Activated CD8-positive, alpha-beta memory T cell treated with anti-CD3 and anti-CD28 coated beads, Interleukin-2, amount 50 U/mL, for 1 hour (primary cell): ENCODE results near the gene METTL27.
"Not testable (repeated sequence)": the region's sequence is repeated elsewhere in the genome, so short reads cannot be mapped to it uniquely, and the experiment has no call there.

Source experiments
- DNase-seq: peaks from one replicate; pipeline ENCODE4 v3.0.0-alpha.2; 2020; ENCODE audit errors: extremely low read depth

Gene METTL27, protein sequence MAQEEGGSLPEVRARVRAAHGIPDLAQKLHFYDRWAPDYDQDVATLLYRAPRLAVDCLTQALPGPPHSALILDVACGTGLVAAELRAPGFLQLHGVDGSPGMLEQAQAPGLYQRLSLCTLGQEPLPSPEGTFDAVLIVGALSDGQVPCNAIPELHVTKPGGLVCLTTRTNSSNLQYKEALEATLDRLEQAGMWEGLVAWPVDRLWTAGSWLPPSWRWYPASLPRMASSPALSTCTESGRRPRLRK

DNA sequence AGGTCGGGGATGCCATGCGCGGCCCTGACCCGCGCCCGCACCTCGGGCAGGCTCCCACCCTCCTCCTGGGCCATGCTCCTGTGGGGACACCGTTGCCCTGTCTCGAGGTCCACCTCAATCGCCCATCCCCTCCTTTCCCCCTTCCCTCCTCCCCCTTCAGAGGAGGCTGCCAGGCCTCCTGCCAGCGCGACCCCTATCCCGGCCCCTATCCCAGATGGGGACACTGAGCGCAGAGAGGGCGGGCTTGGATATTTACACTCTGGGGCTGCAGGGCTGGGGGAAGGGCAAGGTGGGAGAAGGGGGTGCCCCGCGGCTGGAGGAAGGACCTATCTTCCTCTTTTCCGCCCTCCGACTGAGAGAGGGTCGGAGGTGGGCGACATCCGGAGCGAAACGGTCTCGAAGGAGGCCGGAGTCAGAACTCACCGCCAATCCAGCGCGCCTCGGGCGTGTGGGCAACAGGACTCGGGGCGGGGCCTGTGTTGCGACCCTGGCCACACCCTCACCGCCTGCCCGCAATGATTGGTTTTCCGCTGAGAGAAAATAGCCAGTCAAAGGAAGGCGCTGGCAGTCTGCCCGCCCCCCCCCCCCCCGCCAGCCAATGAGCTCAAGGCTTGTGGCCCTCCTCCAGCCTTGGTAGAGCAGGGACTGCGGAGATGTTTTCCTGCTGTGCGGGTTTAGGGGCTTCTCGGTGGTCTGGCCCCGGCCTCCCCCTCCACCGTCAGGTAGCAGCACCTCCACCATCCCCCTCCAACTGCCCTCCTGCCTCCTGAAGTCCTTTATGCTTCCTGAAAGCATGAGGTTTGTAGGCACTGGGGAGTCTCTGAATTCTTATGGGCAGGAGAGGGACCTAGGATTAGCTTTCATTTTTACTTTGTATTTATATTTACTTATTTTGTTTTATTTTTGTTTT is at the start of gene METTL27:
Gene METTL27, minus strand, starts transcription at position 450 of the 910 bp plus-strand sequence. Its CDS starts 376 bp downstream, at position 74.
- DNase-seq = peak; percentile 72

DNA sequence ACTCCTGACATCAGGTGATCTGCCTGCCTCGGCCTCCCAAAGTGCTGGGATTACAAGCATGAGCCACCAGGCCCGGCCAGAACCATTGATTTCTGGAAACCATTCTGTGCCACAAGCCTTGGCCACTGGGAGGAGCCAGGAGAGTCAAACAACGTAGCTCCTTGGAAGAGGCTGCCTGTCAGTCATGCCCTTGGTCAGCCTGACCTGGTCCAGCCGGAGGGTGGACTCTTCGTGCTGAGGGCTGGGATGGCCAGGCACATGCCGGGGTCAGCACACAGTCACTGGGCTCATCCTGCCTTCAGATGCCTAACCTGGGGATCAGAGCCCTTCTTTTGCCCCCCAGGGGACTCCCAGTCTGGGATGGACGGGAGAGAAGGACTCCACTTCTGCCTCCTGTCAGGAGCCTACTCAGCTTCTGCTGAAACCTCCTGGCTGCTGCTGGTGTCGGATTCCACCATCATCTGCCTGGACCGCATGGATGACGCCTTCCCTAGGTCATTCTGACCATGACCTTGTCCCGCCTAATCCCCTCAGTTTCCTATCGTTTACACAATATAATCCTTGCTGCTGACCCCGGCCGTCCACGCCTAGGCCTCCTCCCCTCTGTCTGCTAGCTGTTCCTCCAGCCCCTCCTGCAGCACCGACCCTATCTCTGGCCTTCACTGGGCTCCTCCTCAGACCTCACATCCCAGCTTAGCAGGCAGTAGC is 49.0 kb upstream of the METTL27 start:
- DNase-seq = no peak

DNA sequence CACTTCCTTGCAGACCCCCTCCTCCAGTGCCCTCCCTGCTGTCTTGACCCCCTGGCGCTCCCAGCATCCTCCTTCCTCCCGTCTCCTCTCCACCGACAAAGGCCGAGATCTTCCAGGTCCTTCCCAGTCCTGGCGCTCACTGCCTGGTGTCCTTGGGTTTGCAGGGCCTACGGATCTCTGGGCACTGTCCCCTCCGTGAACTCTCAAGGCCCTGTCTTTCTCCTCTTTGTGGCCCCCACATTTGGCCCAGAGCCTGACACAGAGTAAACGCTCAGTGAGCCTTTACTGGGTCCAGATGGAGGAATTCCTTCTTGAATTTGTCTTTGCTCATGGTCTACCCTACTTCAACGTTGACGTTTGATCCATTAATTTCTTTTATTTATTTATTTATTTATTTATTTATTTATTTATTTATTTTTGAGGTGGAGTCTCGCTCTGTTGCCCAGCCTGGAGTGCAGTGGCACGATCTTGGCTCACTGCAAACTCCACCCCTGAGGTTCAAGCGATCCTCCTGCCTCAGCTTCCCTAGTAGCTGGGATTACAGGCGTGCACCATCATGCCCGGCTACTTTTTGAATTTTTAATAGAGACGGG is 48.3 kb upstream of the METTL27 start:
- DNase-seq = no peak

DNA sequence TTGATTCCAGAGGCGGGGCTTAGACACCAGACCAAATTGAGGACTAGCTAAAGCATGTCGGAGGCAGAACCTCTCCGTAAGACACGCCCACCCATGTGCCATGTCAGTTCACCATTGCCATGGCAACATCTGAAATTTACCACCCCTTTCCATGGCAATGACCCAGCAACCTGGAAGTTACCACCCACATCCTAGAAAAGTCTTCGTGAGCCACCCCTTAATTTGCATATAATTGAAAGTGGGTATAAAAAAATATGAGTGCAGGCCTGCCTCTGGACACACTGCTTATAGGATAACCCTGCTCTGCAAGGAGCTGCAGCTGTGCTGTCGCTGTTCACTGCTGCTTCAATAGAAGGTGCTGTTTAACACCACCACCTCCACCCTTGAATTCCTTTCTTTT is 46.6 kb upstream of the METTL27 start:
- no peak for DNase-seq

DNA sequence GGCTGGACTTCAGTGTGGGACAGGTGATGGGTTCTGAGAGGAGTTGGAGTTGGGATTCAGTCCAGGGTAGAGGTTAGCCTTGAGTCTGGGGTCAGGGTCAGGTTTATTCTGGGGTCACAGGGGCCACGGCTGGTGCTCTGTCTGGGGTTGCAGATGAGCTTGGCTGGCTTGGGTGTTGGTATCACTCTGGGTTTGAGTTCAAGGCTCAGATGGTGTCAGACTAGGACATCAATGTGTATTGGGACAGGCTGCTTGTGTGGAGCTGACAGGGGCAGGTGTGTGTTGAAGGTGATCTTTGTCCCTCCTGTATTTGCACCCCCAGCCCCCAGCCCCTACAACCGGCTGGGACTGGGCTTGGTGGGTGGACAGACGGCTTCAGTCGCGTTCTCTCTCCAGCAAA is 45.4 kb upstream of the METTL27 start:
- no peak for DNase-seq

DNA sequence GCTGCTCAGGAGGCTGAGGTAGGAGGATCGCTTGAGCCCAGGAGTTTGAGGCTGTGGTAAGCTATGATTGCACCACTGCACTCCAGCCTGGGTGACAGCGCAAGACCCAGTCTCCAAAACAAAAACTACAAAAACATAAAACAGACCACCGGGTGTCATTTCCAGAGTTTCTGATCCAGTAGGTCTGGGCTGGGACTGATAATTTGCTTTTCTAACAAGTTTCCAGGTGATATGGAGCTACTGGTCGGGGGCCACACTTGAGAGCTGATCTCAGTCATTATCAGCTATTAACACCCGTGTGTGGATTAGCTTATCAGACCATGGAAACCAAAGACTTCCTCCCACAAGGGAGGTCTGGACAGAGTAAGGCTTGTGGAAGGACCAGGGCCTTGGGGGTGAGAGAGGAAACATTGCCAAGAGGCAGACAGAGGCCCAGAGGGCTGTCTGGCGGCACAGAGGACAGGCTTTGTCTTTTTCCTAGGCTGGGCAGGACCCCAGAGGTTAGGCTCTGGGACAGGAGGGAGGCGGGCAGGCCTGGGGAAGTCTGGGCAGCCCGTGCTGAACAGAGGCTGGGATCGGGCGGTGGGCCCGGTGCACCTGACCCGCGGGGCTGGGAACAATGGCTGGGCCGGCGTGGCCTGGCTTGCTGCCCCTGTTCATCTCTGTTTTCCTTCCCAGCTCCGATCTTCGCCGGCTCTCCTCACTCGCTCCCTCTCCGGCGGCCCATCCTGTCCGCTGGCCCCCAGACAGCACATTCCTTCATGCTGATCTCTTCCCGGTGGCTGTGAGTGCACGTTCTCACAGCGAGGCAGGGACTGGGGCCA is 43.9 kb upstream of the METTL27 start:
- DNase-seq = no peak

DNA sequence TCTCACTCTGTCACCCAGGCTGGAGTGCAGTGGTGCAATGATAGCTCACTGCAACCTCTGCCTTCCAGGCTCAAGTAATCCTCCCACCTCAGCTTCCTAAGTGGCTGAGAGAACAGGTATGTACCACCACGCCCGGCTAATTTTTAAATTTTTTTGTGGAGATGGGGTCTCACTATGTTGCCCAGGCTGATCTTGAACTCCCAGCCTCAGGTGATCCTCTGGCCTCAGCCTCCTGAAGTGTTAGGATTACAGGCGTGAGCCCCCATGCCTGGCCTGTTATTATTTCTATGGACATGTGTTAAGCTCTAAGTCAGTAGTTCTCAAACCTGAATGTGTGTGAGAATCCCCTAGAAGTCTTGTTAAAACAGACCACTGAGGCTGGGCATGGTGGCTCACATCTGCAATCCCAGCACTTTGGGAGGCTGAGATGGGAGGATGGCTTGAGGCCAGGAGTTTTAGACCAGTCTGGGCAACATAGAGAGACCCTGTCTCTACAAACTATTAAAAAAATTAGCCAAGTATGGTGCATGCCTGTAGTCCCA is 43.2 kb upstream of the METTL27 start:
- DNase-seq = no peak

DNA sequence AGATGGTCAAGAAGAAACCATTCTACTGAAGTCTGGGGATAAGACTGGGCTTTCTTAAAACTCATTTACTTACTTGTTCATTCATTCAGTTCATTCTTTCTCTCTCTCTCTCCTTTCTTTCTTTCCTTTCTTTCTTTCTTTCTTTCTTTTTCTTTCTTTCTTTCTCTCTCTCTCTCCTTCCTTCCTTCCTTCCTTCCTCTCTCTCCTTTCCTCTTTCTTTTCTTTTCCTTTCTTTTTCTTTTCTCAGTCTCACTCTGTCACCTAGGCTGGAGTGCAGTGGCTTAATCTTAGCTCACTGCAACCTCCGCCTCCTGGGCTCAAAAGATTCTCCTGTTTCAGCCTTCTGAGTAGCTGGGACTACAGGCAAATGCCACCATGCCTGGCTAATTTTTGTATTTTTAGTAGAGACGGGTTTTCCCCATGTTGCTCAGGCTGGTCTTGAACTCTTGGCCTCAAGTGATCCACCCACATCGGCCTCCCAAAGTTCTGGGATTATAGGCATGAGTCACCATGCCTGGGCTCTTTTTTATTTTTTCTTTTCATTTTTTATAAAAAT is 42.6 kb upstream of the METTL27 start:
- not testable (repeated sequence) for DNase-seq

DNA sequence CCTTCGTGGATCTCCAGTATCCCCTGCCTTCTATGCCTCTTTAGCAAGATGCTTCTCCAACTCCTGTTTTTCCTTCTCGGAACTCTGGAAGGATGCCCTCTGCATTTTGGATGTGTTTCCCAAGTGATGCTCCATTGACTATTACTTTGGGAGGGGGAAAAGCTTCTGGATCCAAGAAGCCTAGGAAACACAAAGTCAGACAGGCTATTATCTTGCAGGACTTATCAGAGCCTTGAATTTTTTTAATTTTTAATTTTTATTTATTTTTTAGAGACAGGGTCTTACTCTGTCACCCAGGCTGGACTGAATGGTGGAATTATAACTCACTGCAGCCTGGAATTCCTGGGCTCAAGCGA is 39.7 kb upstream of the METTL27 start:
- DNase-seq = no peak

DNA sequence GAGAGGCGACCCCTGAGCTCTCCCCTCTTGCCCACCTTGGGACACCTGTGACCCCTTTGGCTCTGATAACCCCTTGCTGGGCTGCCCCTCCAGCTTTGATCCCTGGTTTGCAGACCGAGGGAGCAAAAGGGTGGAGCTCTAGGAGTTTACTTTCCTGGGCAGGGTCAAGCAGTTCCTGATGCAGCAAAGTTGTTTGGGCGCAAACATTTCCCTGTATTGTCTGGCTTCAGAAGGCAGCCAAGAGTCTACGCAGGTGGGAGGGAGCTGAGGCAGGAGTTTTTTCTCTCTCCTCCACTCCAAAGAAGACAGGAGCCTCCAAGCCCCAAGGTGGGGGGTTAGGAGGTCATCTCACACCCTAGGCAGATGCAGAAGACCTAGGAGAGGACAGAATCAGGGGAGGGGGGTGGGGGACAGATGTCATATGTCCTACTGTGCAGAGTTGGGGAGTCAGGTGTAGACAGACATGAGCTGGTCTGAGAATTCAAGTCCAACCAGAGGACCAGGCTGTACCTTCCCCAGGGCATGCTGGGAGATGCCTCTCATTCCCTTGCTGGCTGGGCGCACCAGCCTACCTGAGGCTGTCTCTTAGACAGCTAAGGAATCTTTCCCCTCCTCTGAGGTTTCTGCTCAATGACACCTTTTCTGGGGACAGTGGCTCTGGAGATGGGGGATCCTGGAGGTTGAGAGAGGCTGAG is 39.2 kb upstream of the METTL27 start:
- DNase-seq = no peak

DNA sequence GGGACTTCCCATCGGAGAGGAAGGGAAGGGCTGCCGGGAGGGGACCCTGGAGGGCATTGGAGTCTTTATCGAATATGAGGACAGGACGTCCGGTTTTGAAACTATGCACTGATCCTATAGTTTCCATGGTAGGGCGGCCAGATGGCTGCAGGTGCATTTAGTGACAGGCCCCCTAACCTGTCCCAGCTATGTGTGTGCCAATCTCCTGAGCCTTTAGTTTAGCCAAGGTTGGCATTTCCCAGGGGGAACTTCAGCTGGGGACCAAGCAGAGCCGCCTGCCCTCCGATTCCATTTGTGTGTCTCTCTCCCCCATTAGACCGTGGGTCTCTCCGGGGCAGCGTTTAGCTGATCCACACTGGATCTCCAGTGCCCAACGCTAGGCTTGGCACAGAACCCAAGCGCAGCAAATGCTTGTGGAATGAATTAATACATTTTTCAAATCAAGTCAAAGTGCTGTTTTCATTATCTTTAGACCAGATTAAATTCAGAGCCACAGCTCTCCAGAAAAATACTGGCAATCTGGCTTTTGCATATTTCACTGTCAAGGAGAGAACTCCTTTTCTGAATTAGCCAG is 38.5 kb upstream of the METTL27 start:
- no peak for DNase-seq

DNA sequence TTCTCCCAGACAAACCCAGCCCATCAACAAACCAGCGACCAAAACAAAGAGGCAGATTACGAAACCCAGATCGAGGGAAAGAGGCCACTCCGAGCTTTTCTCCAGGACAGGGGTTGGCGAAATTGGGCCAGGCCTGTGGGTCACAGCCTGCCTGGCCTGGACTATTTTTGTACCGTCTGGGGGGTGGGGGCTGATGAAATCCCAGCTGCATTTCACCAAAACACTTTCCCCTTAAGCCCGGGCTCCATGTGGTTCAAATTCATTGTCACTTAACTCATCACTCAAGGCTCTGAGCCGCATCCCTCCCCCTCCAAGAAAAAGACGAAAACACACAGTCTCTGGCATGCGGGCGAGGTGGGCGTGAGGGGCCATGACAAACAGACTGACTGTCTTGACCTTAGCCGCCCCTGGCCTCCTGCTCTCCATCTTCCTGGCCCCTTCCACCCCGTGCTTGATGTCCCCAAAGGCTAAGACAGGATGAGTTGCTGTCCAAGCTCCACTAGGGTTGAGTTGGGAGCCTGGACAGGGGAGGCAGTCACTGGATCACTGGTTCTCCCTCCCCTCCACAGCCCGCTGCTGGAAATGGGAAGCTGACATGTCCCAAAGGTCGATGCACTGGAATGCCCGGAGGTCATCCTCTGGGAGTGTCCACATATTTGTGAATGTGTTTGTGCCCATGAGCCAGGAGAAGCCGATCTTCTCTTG is 37.8 kb upstream of the METTL27 start:
- DNase-seq = no peak

DNA sequence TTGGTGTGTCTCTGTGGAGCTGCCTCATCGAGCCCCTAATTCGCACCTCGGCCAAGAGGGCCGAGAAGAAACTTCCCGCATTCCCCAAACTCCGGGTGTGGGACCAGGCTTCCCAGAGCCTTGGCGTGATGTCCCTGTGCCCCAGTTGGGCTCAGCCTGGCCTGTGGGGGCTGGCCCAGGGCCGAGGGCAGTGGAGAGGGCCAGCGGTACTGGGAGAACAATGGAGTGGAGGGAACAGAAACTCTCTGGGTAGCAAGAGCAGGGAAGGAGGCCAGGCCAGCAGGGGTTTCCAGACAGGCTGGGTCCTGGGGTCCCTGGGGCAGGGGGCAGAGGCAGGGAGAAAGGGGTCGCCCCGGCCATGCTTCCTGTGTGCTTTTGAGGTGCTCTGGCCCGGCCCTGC is 34.7 kb upstream of the METTL27 start:
- DNase-seq = no peak

DNA sequence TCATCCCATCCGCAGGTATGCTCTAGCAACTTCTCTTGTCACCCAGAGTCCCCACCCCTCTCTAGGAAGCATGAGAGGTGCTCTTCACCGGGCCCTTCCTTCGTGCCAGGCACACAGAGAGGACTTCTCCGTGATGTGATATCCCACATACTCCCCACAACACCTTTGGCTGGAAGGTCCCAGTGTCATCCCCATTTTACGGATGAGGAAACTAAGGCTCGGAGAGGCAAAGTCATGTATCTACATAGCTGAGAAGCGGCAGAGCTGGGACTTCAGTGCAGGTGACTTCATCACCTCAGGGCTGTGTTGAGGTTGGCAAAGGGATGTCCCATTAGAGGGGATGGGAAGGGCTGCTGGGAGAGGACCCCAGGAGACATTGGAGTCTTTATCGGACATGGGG is 34.0 kb upstream of the METTL27 start:
- DNase-seq = no peak

DNA sequence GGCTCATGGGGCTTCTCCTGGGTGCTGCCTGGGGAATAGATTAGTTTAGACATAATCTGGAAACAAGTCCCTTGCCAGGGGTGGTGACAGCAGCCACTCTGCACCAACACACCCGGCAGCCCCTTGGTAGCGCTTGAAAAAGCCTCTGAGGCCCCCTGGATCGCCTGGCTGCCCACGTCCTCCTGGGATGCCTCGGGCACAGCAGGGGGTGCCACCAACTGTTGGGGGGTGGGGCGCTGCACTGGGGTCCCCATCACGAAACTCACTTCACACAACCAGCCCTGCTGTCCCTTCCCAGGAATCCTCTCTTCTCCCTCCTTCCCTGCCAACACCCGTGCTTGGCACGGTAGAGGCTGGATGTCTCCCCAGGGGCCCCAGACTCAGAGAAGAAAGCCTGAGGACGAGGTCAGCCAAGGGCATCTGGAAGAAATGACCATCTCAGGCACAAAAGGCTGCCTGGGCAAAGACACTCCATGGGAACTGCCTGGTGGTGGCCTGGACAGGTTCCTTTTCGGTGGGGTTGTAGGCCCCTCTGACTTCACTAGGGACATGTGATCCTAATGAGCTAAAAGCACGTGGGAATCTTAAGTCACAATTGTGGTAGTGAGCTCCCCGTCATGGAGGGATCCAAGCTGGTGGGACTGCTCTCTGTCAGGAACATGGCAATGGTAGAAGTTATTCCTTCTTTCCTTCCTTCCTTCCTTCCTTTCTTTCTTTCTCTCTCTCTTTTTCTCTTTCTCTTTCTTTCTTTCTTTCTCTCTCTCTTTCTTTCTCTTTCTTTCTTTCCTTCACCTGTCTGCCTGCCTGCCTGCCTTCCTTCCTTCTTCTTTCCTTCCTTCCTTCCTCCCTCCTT is 30.0 kb upstream of the METTL27 start:
- DNase-seq = no peak

DNA sequence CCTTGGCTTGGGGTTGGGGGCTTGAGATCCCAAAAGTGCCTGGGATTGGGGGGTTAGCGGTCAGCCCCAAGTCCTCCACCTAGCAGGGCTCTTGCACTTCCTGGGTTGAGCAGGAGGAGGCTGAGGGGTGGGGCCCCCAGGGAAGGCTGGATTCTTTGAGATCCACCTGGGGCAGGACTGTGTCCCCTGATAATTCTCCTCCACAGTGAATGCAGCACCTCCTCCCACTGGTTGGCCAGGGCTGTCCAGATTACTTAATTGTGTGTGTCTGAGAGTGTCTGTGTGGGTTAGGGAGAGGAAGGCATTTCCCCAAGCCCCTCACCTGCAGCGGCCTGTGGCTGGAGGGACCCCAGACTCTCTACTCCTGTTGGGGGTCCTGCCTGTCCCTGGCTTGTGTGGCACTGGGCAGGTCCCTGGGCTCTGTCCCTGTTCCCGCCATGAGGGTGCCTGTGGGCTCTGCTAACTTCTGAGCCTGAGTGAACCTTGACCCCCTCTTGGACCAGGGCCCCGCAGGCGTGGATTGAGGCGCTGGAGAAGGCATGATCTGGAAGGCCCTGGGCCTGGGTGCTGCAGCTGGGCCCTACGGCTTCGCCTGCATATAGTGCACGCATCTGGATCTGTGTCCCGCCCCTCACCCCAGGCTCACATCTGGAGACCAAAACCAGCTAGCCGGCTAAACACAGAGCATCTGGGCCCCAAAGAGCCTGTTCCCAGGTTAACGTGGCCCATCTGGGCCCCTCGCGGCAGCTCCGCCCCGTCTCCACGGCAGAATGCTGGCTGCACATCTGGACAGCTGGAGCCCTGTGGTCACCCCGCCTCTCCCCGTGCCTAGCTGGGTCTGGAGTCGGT is 29.1 kb upstream of the METTL27 start:
- DNase-seq = no peak

DNA sequence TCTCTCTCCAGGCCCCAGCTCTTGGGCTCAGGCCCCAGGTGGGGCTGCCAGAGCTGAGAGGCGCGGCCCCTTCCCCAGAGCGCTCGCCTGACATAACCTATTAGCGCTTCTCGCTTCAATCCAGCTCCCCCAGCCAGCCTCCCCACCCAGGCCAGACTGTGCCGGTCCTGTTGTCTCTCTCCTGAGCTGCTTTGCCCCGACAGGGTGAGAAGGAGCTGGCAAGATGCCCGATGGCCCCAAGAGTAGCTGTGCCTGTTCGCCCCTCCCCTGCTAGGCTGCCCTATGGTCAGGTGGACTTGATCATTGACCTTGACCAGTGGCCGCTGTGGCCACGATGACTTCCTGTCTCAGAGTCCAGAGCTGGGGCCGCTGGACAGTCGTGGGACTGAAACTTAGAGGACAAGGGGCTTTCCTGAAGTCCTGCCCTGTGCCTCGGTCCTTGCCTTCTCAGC is 27.8 kb upstream of the METTL27 start:
- no peak for DNase-seq
